NOMO-1 treated with DMSO at 0.1 percent for 48 hours (cell line): ENCODE results near the gene EYA3.
A peak's percentile ranks its signal among the peaks of the same experiment; 100 is the strongest.

Experiments used
- DNase-seq: peaks from one replicate; lab custom pipeline; 2025; ENCODE audit not compliant: unreplicated experiment; lab: John Stamatoyannopoulos, UW

Gene EYA3

GRCh38 chr1:28088168-28088961, at the start of gene EYA3:
TSS of gene EYA3 (minus strand) at chr1:28088610. CDS start at chr1:28058026, 30,584 bp downstream.
- DNase-seq: peak; percentile 98

- DNase-seq: no peak
Observed at GRCh38 chr1:28136922-28137613, 48.7 kb upstream of the EYA3 start.

GRCh38 chr1:28136169-28136921, 47.9 kb upstream of the EYA3 start:
- DNase-seq: peak; percentile 36

GRCh38 chr1:28135371-28136168, 47.2 kb upstream of the EYA3 start:
- peak; percentile 87 for DNase-seq

GRCh38 chr1:28134651-28135207, 46.3 kb upstream of the EYA3 start:
- DNase-seq: no peak

GRCh38 chr1:28132171-28133167, 44.1 kb upstream of the EYA3 start:
- DNase-seq: peak; percentile 53

GRCh38 chr1:28130901-28131300, 42.5 kb upstream of the EYA3 start:
- DNase-seq: no peak

- DNase-seq: no peak
Observed at GRCh38 chr1:28129150-28129549, 40.7 kb upstream of the EYA3 start.

- DNase-seq: peak; percentile 87
Observed at GRCh38 chr1:28127617-28128257, 39.3 kb upstream of the EYA3 start.

GRCh38 chr1:28126783-28127490, 38.5 kb upstream of the EYA3 start:
- DNase-seq: peak; percentile 89

GRCh38 chr1:28126212-28126611, 37.8 kb upstream of the EYA3 start:
- DNase-seq: no peak

GRCh38 chr1:28123461-28123961, 35.1 kb upstream of the EYA3 start:
- DNase-seq: peak; percentile 63

- DNase-seq: no peak
Observed at GRCh38 chr1:28122183-28122582, 33.8 kb upstream of the EYA3 start.

GRCh38 chr1:28119556-28119955, 31.1 kb upstream of the EYA3 start:
- no peak for DNase-seq

GRCh38 chr1:28118640-28119307, 30.4 kb upstream of the EYA3 start:
- no peak for DNase-seq

- DNase-seq: peak; percentile 96
Observed at GRCh38 chr1:28115267-28115666, 26.9 kb upstream of the EYA3 start.

GRCh38 chr1:28114844-28115243, 26.4 kb upstream of the EYA3 start:
- DNase-seq: no peak

- DNase-seq: no peak
Observed at GRCh38 chr1:28113242-28113572, 24.8 kb upstream of the EYA3 start.
